SIG-M5 treated with dmso at 0.1 percent for 504 hours (cell line): ENCODE results near the gene GPATCH8.
"Not testable (repeated sequence)": the region's sequence is repeated elsewhere in the genome, so short reads cannot be mapped to it uniquely, and the experiment has no call there.

Experiments
- DNase-seq: peaks from one replicate; lab custom pipeline; 2025; ENCODE audit not compliant: unreplicated experiment; lab: John Stamatoyannopoulos, UW

GPATCH8 gene

GRCh38 chr17:44398692-44399691 is 104.2 kb downstream of the GPATCH8 start:
- no peak for DNase-seq

- no peak for DNase-seq
Observed at GRCh38 chr17:44397479-44398440, 105.4 kb downstream of the GPATCH8 start.

GRCh38 chr17:44396946-44397345 is 106.3 kb downstream of the GPATCH8 start:
- no peak for DNase-seq

- DNase-seq: no peak
Observed at GRCh38 chr17:44394833-44395232, 108.4 kb downstream of the GPATCH8 start.

- DNase-seq: not testable (repeated sequence)
Observed at GRCh38 chr17:44394112-44394511, 109.1 kb downstream of the GPATCH8 start.

DNA sequence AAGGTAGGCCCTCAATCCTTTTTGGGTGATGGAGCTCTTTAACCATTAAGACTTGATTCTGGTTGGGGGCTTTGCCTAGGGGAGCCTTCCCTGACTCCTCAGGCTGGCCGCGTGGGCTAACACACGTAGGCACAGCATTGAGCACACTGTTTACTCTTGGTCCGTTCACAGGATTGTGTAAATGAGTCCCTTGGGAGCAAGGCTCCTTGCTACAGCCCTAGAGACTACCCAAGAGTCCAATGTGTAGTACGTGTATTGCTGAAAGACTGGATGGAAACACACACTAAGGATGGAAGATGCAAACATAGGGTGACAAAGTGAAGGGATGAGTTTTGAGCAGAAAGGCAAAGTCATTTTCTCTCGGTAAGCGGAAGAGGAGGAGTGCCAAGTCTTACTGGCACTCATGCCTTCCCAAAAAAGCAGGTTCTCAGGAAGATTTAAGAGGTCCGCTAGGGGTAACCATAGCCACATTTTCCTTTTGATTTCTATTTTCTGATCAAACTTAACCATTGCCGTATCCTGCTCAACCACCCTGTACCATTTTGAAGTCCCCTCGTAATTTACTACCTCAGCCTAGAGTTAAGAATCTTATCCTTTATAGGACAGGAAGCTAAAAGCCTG is 112.8 kb downstream of the GPATCH8 start:
- no peak for DNase-seq

DNA sequence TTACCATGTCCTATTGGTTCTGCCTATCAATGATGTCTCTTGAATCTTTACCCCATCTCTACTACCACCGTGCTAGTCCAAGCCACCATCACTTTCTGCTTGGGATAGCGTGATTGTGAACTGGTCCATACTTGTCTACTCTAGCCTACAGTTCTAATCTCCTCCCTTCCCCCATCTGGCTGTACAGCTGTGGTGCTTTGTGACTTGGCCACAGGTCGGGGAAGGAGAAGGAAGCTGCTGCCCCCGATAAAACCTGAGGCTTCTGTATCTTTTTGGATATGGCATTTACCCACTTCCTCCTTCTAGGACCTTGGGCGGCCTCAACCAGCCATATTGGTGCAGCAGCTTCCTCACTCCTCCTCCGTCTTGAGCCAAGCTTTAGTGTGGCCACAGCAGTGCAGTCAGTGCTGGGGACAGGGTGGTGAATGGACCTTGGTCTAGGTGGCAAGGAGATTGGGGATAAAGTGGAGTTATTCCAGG is 113.4 kb downstream of the GPATCH8 start:
- peak; percentile 75 for DNase-seq

DNA sequence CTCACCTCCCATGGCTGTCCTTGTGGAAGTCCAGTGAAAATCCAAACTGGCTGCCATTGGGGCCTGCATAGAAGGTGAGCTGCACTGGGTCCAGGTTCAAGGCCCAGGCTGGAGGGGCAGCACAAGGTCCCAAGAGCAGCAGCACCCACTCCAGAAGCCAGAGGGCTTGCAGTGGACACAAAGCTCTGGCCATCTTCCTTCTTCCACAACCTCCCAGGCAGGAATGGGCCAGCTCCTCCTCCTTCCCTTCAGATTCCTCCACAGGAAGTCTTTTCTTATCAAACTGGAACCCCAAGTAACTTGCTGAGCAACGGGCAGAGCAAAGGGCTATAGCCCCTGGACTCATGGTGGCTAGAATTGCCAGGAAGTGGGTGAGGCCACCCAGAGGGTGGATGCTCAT is 113.9 kb downstream of the GPATCH8 start, which contains the start of gene ITGA2B:
ITGA2B (minus strand) TSS at position 369 of the 400 bp plus-strand sequence; CDS start at position 193, 176 bp downstream.
- no peak for DNase-seq

GRCh38 chr17:44387804-44388203 is 115.4 kb downstream of the GPATCH8 start:
- no peak for DNase-seq

DNA sequence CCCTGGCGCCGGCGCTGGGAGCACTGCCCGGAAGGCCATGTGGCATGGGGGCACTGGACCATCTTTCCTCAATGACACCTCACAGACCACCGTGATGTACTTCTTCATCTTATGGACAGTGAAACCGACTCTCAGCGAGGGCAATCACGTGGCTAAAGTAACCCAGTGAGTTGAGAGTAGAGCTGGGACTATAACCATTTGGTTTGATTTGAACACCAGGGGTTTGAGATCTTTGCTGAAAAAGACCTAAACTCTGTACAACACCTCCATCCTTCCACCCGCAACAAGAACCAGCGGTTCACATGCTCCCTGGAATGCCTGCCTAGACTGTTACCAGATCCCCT is 117.1 kb downstream of the GPATCH8 start:
- no peak for DNase-seq

- peak; percentile 82 for DNase-seq
Observed at GRCh38 chr17:44385287-44386181, 117.7 kb downstream of the GPATCH8 start.

- no peak for DNase-seq
Observed at GRCh38 chr17:44384823-44385286, 118.4 kb downstream of the GPATCH8 start.

DNA sequence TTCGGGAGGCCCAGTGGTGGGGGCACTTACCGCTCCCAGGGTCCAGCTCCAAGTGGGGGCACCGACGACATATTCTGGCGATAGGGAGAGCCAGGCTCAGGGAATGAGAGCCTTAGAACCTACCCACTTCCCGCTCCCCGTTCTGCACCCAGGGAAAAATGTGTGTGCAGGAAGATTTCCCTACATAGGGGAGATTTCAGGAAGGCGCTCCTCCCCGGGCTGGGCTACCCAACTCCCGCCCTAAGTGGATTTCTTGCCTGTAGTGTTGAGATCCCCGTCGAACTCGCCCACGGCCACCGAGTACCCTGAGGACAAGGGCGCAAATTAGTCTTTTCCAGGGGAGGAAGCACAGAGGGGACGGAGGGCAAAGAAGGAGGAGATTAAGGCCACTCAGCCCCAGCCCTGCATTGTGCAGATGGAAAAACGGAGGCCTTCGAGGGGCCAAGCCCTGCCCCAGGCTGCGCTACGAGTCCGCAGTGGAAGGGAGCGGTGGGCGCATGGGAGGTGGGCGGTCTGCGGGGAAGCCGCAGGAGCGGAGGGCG is 118.9 kb downstream of the GPATCH8 start:
- DNase-seq: no peak

GRCh38 chr17:44383861-44384260 is 119.3 kb downstream of the GPATCH8 start:
- no peak for DNase-seq

GRCh38 chr17:44383363-44383762 is 119.8 kb downstream of the GPATCH8 start:
- no peak for DNase-seq

GRCh38 chr17:44382917-44383316 is 120.3 kb downstream of the GPATCH8 start:
- DNase-seq: no peak

DNA sequence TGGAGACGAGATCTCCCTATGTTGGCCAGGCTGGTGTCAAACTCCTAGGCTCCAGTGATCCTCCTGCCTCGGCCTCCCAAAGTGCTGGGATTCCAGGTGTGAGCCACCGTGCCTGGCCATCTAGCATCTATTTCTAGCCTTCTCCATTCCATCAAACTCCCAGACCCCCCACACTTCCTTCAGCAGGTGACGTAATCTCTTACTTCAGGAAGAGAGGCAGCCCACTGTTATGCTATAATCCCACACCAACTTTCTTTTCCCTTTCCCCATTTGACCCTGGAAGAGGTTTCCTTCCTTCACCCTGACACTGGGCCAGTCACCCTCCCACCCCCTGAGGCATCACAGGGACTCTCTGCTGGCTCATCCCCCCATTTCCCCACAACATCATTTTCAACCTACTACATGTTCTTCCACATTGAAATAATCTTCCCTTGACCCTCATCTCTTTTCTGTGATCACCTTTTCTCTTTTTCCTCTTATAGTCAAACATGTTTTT is 121.3 kb downstream of the GPATCH8 start:
- no peak for DNase-seq

DNA sequence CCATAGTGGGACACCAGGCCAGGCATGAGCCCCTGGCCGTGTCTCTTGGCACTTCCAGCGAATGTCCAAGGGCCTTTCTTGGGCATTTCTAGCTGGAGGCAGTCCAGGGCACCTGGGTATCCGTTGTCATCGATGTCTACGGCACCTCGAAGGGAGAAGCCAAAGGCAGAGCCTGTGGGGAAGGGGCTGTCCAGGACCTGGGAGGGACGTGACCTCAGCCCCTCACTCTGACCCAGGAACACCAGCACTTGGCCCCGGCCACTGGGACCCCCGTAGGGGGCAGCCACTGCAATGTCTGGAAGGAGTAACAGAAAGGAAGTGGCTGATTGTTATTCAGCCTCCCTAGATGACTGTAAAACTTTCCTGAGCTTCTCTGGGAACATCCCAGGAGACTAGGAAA is 122.4 kb downstream of the GPATCH8 start:
- no peak for DNase-seq

- no peak for DNase-seq
Observed at GRCh38 chr17:44379887-44380286, 123.3 kb downstream of the GPATCH8 start.
